CD14-positive monocyte (primary cell): ENCODE measurements around the gene ABAT. TPM values are rescaled to one million over a fixed set of nuclear protein-coding genes. Genes with fewer than 3 reads are reported as not detected.

Source experiments
- DNase-seq, 3 donors: peaks; one replicate each; pipeline ENCODE4 v3.0.0-alpha.2; 2011 to 2022
- H2AFZ ChIP-seq: 2 replicates; pipeline ENCODE4 v1.6.0; 2012; ENCODE audit warnings: mild to moderate bottlenecking, low read depth, low read length, inconsistent platforms; ENCODE audit not compliant: insufficient read depth, poor library complexity, severe bottlenecking
- H3K27ac ChIP-seq, 2 donors: 1 replicate in 1 of 2; 2 replicates in 1 of 2; pipeline ENCODE4 v1.5.1; 2012 to 2013; ENCODE audit warnings: low read length in 2 of 2, control low read depth in 1 of 2, inconsistent platforms in 1 of 2, low read depth in 1 of 2, mild to moderate bottlenecking in 1 of 2
- H3K27me3 ChIP-seq, 2 donors: one replicate each; pipeline versions ENCODE4 v1.6.0 to v1.6.1; 2011 to 2013; ENCODE audit warnings: low read length in 2 of 2; ENCODE audit not compliant: control insufficient read depth in 2 of 2, insufficient read depth in 2 of 2
- H3K36me3 ChIP-seq, 2 donors: replicated peaks in 1 of 2; 1 replicate in 1 of 2; 2 replicates in 1 of 2; pipeline versions ENCODE4 v1.5.1 to v1.6.1; 2012 to 2013; ENCODE audit warnings: low read length in 2 of 2, control low read depth in 1 of 2, inconsistent platforms in 1 of 2, mild to moderate bottlenecking in 1 of 2; ENCODE audit not compliant: insufficient read depth in 2 of 2, control insufficient read depth in 1 of 2
- H3K4me1 ChIP-seq, 2 donors: 1 replicate in 1 of 2; 2 replicates in 1 of 2; pipeline versions ENCODE4 v1.5.1 to v1.6.1; 2012 to 2013; ENCODE audit warnings: low read length in 2 of 2, control low read depth in 1 of 2, inconsistent platforms in 1 of 2, mild to moderate bottlenecking in 1 of 2, moderate library complexity in 1 of 2; ENCODE audit not compliant: insufficient read depth in 2 of 2, control insufficient read depth in 1 of 2
- H3K4me2 ChIP-seq: replicated peaks from 2 replicates; pipeline ENCODE3; 2012; ENCODE audit warnings: low read length, moderate library complexity, mild to moderate bottlenecking; ENCODE audit not compliant: poor library complexity, severe bottlenecking; ENCODE audit errors: extremely low read depth
- H3K4me3 ChIP-seq, 3 experiments: fragments of 200-600 bp in 1 of 3; sonication (generic) in 1 of 3; replicated peaks in 1 of 3; 1 replicate in 2 of 3; 2 replicates in 1 of 3; pipeline ENCODE4 v1.5.1; 2011 to 2013; ENCODE audit warnings: low read length in 3 of 3, mild to moderate bottlenecking in 3 of 3, control low read depth in 2 of 3, low read depth in 2 of 3, inconsistent platforms in 1 of 3, moderate library complexity in 1 of 3
- H3K79me2 ChIP-seq: 2 replicates; pipeline ENCODE4 v1.6.0; 2012; ENCODE audit warnings: mild to moderate bottlenecking, control low read depth, inconsistent platforms, low read length, moderate library complexity; ENCODE audit not compliant: insufficient read depth
- H3K9ac ChIP-seq: 2 replicates; pipeline ENCODE4 v1.6.0; 2017; ENCODE audit warnings: low read length, mild to moderate bottlenecking; ENCODE audit not compliant: insufficient read depth, poor library complexity, severe bottlenecking
- H3K9me3 ChIP-seq, 2 donors: replicated peaks in 1 of 2; 1 replicate in 1 of 2; 2 replicates in 1 of 2; pipeline versions ENCODE4 v1.5.1 to v1.6.1; 2012 to 2013; ENCODE audit warnings: low read length in 2 of 2, control low read depth in 1 of 2; ENCODE audit not compliant: control insufficient read depth in 1 of 2, insufficient read depth in 1 of 2
- H4K20me1 ChIP-seq: 2 replicates; pipeline ENCODE4 v1.6.0; 2012; ENCODE audit warnings: mild to moderate bottlenecking, low read length, control low read depth, moderate library complexity; ENCODE audit not compliant: insufficient read depth
- H3K27ac Mint-ChIP-seq, 7 donors: one replicate each; pipeline ENCODE4 v1.8.0; 2020; ENCODE audit warnings: mild to moderate bottlenecking in 7 of 7, mixed read lengths in 7 of 7, moderate library complexity in 6 of 7, inconsistent platforms in 2 of 7
- H3K27me3 Mint-ChIP-seq, 3 donors: one replicate each; pipeline ENCODE4 v1.8.0; 2021 to 2022; ENCODE audit warnings: low read depth in 3 of 3, mild to moderate bottlenecking in 3 of 3, mixed read lengths in 3 of 3, moderate library complexity in 3 of 3, inconsistent platforms in 1 of 3
- H3K36me3 Mint-ChIP-seq, 2 donors: one replicate each; pipeline ENCODE4 v1.8.0; 2020; ENCODE audit warnings: mixed read lengths in 2 of 2, inconsistent platforms in 1 of 2, mild to moderate bottlenecking in 1 of 2
- H3K4me1 Mint-ChIP-seq: one replicate; pipeline ENCODE4 v1.8.0; 2020; ENCODE audit warnings: mild to moderate bottlenecking, mixed read lengths
- H3K4me3 Mint-ChIP-seq, 2 donors: one replicate each; pipeline ENCODE4 v1.8.0; 2020; ENCODE audit warnings: mild to moderate bottlenecking in 2 of 2, mixed read lengths in 2 of 2, moderate library complexity in 1 of 2
- H3K9me3 Mint-ChIP-seq, 7 donors: one replicate each; pipeline ENCODE4 v1.8.0; 2020 to 2022; ENCODE audit warnings: mixed read lengths in 7 of 7, mild to moderate bottlenecking in 6 of 7, moderate library complexity in 6 of 7, inconsistent platforms in 2 of 7
- CTCF ChIP-seq: fragments of 200-600 bp; IDR thresholded peaks from one replicate; pipeline ENCODE4 v1.8.0; 2022; ENCODE audit warnings: antibody characterized with exemption, mild to moderate bottlenecking
- WGBS: methylation state at CpG from one replicate; pipeline ENCODE4 v1.1.5; 2013; ENCODE audit warnings: missing lambda C conversion rate; ENCODE audit not compliant: insufficient coverage; 5-methylcytosine and 5-hydroxymethylcytosine counted together
- intact Hi-C, 2 donors: fragments of 100-400 bp; cut with micrococcal nuclease; formaldehyde crosslinking; loops; one replicate each; pipeline versions ENCODE4 v1.15.0 to v1.15.1; 2023
- polyA plus RNA-seq, 3 donors: library from polyadenylated mRNA; depleted of rRNA in 1 of 3; unstranded in 2 of 3; stranded (reverse) in 1 of 3; fragments of 300-500 nt in 2 of 3; fragments of >200 nt in 1 of 3; fragmentation: Illumina TruSeq in 2 of 3; gene quantifications; 1 replicate in 2 of 3; 2 replicates in 1 of 3; pipeline ENCODE4 v1.2.3, GENCODE V29; 2012 to 2021

ABAT gene
- polyA plus RNA-seq, 3 donors: 4.9 to 11.8 (median 8.7) TPM

DNA sequence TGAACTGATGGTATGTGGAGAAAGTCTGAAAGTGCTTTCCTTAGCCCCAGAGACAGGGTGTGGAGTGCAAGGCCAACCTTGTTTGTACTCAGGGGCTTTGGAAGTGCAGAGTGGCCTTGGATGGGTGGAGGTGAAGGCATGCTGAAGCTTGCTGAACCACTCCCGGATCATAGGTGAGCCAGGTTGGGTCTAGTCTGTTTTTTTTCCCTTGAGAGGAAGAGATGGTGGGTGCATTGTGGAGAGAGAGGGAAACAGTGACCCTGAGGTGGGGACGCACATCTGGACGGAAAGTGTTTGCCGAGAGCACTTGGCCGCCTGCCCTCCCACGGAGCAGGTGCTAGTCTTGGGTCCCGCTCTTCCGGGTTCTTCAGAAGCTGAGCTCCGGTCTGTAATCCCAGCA lies 12.5 kb downstream of the ABAT start:
- H3K4me3 ChIP-seq: no peak overlapping the region
- H3K36me3 ChIP-seq: peaks cover 4 to 13% of the 10 kb centered on the region in 2 donors
- no peaks in the 10 kb centered on the region for H3K79me2 ChIP-seq
- H3K4me2 ChIP-seq: no peak overlapping the region
- Mint-ChIP-seq H3K9me3 (peaks cover 9 to 25% (median 15%) of the 10 kb centered on the region in 7 donors), H3K4me1 (no peaks in the 10 kb centered on the region), H3K4me3 (no peak overlapping the region), H3K27me3 (peaks cover 0 to 4% (median 2%) of the 10 kb centered on the region in 3 donors), H3K36me3 (peaks cover 21 to 45% of the 10 kb centered on the region in 2 donors), H3K27ac (no peak overlapping the region)
- no peaks in the 10 kb centered on the region for H3K4me1 ChIP-seq
- H2AFZ ChIP-seq: no peak overlapping the region
- DNase-seq: no peak
- intact Hi-C loops: no loop called here
- H3K27me3 ChIP-seq: no peaks in the 10 kb centered on the region
- peaks cover 11 to 15% of the 10 kb centered on the region in 2 donors for H3K9me3 ChIP-seq
- H3K9ac ChIP-seq: no peak overlapping the region
- TF ChIP-seq CTCF: no peak
- WGBS: 97% methylated on average over 8 of the region's 9 CpGs
- H3K27ac ChIP-seq: no peak overlapping the region
- no peaks in the 10 kb centered on the region for H4K20me1 ChIP-seq

DNA sequence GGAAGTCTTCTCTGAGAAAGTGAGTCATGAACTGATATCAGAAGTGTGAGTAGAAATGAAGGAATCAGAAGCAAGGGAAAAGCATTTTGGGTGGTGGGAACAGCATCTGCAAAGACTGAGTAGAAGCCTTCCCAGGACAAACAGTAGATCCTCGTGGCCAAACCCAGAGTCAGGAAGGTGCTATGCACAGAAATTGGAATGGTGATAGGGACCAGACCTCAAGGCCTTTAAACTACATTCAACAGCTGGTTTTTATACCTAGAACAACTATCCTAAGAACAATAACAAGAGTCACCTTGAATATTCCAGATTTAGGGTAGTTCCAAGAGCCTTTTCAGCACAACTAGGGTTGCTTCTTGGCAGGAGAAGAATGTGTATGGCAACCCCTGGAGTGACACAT lies 15.3 kb downstream of the ABAT start:
- Histone ChIP-seq H3K36me3 (peaks cover 4 to 13% of the 10 kb centered on the region in 2 donors), H3K9me3 (peaks cover 11 to 15% of the 10 kb centered on the region in 2 donors), H3K4me1 (no peaks in the 10 kb centered on the region), H3K27ac (no peak overlapping the region), H3K9ac (no peak overlapping the region), H4K20me1 (no peaks in the 10 kb centered on the region), H2AFZ (no peak overlapping the region), H3K27me3 (no peaks in the 10 kb centered on the region), H3K4me2 (no peak overlapping the region), H3K4me3 (no peak overlapping the region), H3K79me2 (no peaks in the 10 kb centered on the region)
- DNase-seq: no peak
- peaks cover 25 to 36% of the 10 kb centered on the region in 2 donors for H3K36me3 Mint-ChIP-seq
- no peaks in the 10 kb centered on the region for H3K4me1 Mint-ChIP-seq
- H3K9me3 Mint-ChIP-seq: peaks cover 9 to 25% (median 15%) of the 10 kb centered on the region in 7 donors
- no CpG with 5 or more reads among the region's 1 CpG for whole genome bisulfite sequencing
- intact Hi-C loops: no loop called here
- H3K27ac Mint-ChIP-seq: no peak overlapping the region
- H3K27me3 Mint-ChIP-seq: peaks cover 0 to 4% (median 2%) of the 10 kb centered on the region in 3 donors
- no peak for TF ChIP-seq CTCF
- H3K4me3 Mint-ChIP-seq: no peak overlapping the region
